ENCODE measurements around the gene TOP2A.
"Not testable (repeated sequence)": the region's sequence is repeated elsewhere in the genome, so short reads cannot be mapped to it uniquely, and the experiment has no call there.

The TOP2A gene

GRCh38 chr17:40415390-40415789, 2.3 kb downstream of the TOP2A start:
- H3K4me3 ChIP-seq (ENCODE audit: low read depth, low read length), result no peak overlapping the region
- no peak for DNase-seq (ENCODE audit: low read depth)
- peak; percentile 52 for TF ChIP-seq CTCF (IDR thresholded peaks at IDR 0.05; ENCODE audit: low read depth, low read length, missing control alignments)

- not testable (repeated sequence) for H3K4me3 ChIP-seq (ENCODE audit: low read depth, low read length); DNase-seq (ENCODE audit: low read depth)
Measured at GRCh38 chr17:40414312-40414711, 3.4 kb downstream of the TOP2A start.

GRCh38 chr17:40412880-40413279, 4.8 kb downstream of the TOP2A start:
- no peak for DNase-seq (ENCODE audit: low read depth)
- no peak overlapping the region for H3K4me3 ChIP-seq (ENCODE audit: low read depth, low read length)
- TF ChIP-seq CTCF (IDR thresholded peaks at IDR 0.05; ENCODE audit: low read depth, low read length, missing control alignments), result no peak

GRCh38 chr17:40411821-40412220, 5.9 kb downstream of the TOP2A start:
- no peak for TF ChIP-seq CTCF (IDR thresholded peaks at IDR 0.05; ENCODE audit: low read depth, low read length, missing control alignments)
- DNase-seq (ENCODE audit: low read depth), result no peak
- H3K4me3 ChIP-seq (ENCODE audit: low read depth, low read length), result no peak overlapping the region

- H3K4me3 ChIP-seq (ENCODE audit: low read depth, low read length), result no peak overlapping the region
- no peak for TF ChIP-seq CTCF (IDR thresholded peaks at IDR 0.05; ENCODE audit: low read depth, low read length, missing control alignments)
- no peak for DNase-seq (ENCODE audit: low read depth)
Measured at GRCh38 chr17:40410082-40410481, 7.6 kb downstream of the TOP2A start.

GRCh38 chr17:40409540-40409939, 8.2 kb downstream of the TOP2A start:
- H3K4me3 ChIP-seq (ENCODE audit: low read depth, low read length); DNase-seq (ENCODE audit: low read depth): not testable (repeated sequence)

- no peak for TF ChIP-seq CTCF (IDR thresholded peaks at IDR 0.05; ENCODE audit: low read depth, low read length, missing control alignments)
- H3K4me3 ChIP-seq (ENCODE audit: low read depth, low read length), result no peak overlapping the region
- DNase-seq (ENCODE audit: low read depth), result no peak
Measured at GRCh38 chr17:40407460-40407859, 10.2 kb downstream of the TOP2A start.

GRCh38 chr17:40404003-40404402, 13.7 kb downstream of the TOP2A start:
- H3K4me3 ChIP-seq (ENCODE audit: low read depth, low read length), result no peak overlapping the region
- no peak for DNase-seq (ENCODE audit: low read depth)
- TF ChIP-seq CTCF (IDR thresholded peaks at IDR 0.05; ENCODE audit: low read depth, low read length, missing control alignments), result no peak
